Measurements from ENCODE around the gene CAMTA1.

CAMTA1 gene

GRCh38 chr1:6795661-6796060 is 10.4 kb downstream of the CAMTA1 start:
- ChIA-PET POLR2A (interaction anchor here (0.9 to 1.5 kb wide), 2 partner anchors 11 to 412 kb away, joined by 3 to 10 read pairs; partner anchors contain the start of gene CAMTA1), CTCF (interaction anchor here (0.6 to 3.7 kb wide), 11 partner anchors 10 to 473 kb away, joined by 3 to 23 read pairs (median 4); no protein-coding TSS in a partner anchor)
- no peaks in the 10 kb centered on the region for H3K9me3 ChIP-seq (ENCODE audit: control insufficient read depth, insufficient read depth, low read depth, low read length)
- peaks cover 17% of the 10 kb centered on the region; the same call in 1 of the 2 replicates for H3K4me1 ChIP-seq (ENCODE audit: control insufficient read depth, insufficient read depth, low read length)
- no peak overlapping the region for H3K4me3 ChIP-seq (ENCODE audit: low read depth, low read length)
- H3K36me3 ChIP-seq (ENCODE audit: control insufficient read depth in 2 of 2, insufficient read depth in 1 of 2, low read length in 2 of 2), result peaks cover 3 to 8% of the 10 kb centered on the region in 2 experiments
- no peak overlapping the region; the same call in 1 of the 2 replicates for H3K27ac ChIP-seq (ENCODE audit: extremely low read depth, low read depth, low read length)
- TF ChIP-seq ZNF629 (tag by site-specific recombination; IDR thresholded peaks at IDR 0.05) (peak; percentile 98), ZNF335 (tag by site-specific recombination; conservative IDR thresholded peaks at IDR 0.05) (0 out of 2 replicates have a peak, but pooled peaks have one; percentile 11), ZXDB (tag by site-specific recombination; IDR thresholded peaks at IDR 0.05) (peak; percentile 91), ZBTB48 (tag by site-specific recombination; IDR thresholded peaks at IDR 0.05) (no peak), TRIM28 (IDR thresholded peaks at IDR 0.05; ENCODE audit: borderline replicate concordance, low read length) (peak; percentile 82; the same call in 1 of the 2 replicates), ZNF549 (tag by site-specific recombination; IDR thresholded peaks at IDR 0.05) (no peak), ATF2 (tag by site-specific recombination; IDR thresholded peaks at IDR 0.05; ENCODE audit: low read depth) (peak; percentile 99), ZNF394 (tag by site-specific recombination; IDR thresholded peaks at IDR 0.05; ENCODE audit: borderline replicate concordance) (peak; percentile 30; the same call in 1 of the 2 replicates), ZNF560 (tag by site-specific recombination; IDR thresholded peaks at IDR 0.05; ENCODE audit: borderline replicate concordance) (no peak), ZNF184 (tag by site-specific recombination; IDR thresholded peaks at IDR 0.05) (peak; percentile 77), ZEB2 (tag by site-specific recombination; IDR thresholded peaks at IDR 0.05) (peak; percentile 85), ZNF623 (tag by site-specific recombination; IDR thresholded peaks at IDR 0.05) (peak; percentile 5; the same call in 1 of the 2 replicates), ZNF510 (tag by site-specific recombination; IDR thresholded peaks at IDR 0.05; ENCODE audit: insufficient replicate concordance) (no peak), ZBTB7A (tag by site-specific recombination; IDR thresholded peaks at IDR 0.05; ENCODE audit: low read depth) (0 out of 2 replicates have a peak, but pooled peaks have one; percentile 34), TCF7L2 (IDR thresholded peaks at IDR 0.05; ENCODE audit: borderline replicate concordance, low read depth, low read length) (0 out of 2 replicates have a peak, but pooled peaks have one; percentile 45), ZNF398 (tag by site-specific recombination; IDR thresholded peaks at IDR 0.05) (peak; percentile 33), IKZF3 (tag by site-specific recombination; IDR thresholded peaks at IDR 0.05) (peak; percentile 76), ZNF23 (tag by site-specific recombination; IDR thresholded peaks at IDR 0.05; ENCODE audit: borderline replicate concordance) (no peak), HOXD13 (CRISPR knock-in tag; IDR thresholded peaks at IDR 0.05; ENCODE audit: borderline replicate concordance) (no peak), ZNF10 (tag by site-specific recombination; IDR thresholded peaks at IDR 0.05) (peak; percentile 58; the same call in 1 of the 2 replicates), ZNF146 (tag by site-specific recombination; IDR thresholded peaks at IDR 0.05) (0 out of 2 replicates have a peak, but pooled peaks have one; percentile 10), ZNF518A (tag by site-specific recombination; conservative IDR thresholded peaks at IDR 0.05; ENCODE audit: low read depth) (0 out of 2 replicates have a peak, but pooled peaks have one; percentile 16), ZBTB1 (tag by site-specific recombination; IDR thresholded peaks at IDR 0.05) (0 out of 2 replicates have a peak, but pooled peaks have one; percentile 47), KLF8 (tag by site-specific recombination; IDR thresholded peaks at IDR 0.05) (peak; percentile 74; the same call in 1 of the 2 replicates), OSR2 (tag by site-specific recombination; IDR thresholded peaks at IDR 0.05) (peak; percentile 73; the same call in 1 of the 2 replicates)
- TF ChIP-seq, protein P1, sequence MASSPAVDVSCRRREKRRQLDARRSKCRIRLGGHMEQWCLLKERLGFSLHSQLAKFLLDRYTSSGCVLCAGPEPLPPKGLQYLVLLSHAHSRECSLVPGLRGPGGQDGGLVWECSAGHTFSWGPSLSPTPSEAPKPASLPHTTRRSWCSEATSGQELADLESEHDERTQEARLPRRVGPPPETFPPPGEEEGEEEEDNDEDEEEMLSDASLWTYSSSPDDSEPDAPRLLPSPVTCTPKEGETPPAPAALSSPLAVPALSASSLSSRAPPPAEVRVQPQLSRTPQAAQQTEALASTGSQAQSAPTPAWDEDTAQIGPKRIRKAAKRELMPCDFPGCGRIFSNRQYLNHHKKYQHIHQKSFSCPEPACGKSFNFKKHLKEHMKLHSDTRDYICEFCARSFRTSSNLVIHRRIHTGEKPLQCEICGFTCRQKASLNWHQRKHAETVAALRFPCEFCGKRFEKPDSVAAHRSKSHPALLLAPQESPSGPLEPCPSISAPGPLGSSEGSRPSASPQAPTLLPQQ (tag by site-specific recombination; IDR thresholded peaks at IDR 0.05), result peak; percentile 69

Data from HEK293 (cell line).